ENCODE results near the gene PRKAA2. TPM values are rescaled to one million over a fixed set of nuclear protein-coding genes. Genes with fewer than 3 reads are reported as not detected.

Gene PRKAA2
- total and polyA plus RNA-seq, 9 donors: 0.81 to 5.4 (median 3.5) TPM

GRCh38 chr1:56688522-56689026 is 43.5 kb downstream of the PRKAA2 start:
- TF ChIP-seq EP300 (IDR thresholded peaks at IDR 0.05) (no peak), POLR2A (IDR thresholded peaks at IDR 0.05) (no peak), CTCF (IDR thresholded peaks at IDR 0.05) (no peak)
- no peak for DNase-seq
- H3K4me1 ChIP-seq (ENCODE audit: insufficient read depth): no peaks in the 10 kb centered on the region
- WGBS, 3 donors: 74 to 82% (median 77%) methylated on average over 3 of the region's 3 CpGs
- intact Hi-C loops (cut with DNase I): no loop called here
- no peaks in the 10 kb centered on the region for H3K9me3 ChIP-seq
- no peak overlapping the region for H3K4me3 ChIP-seq
- H3K27ac ChIP-seq: no peak overlapping the region
- H3K27me3 ChIP-seq: no peaks in the 10 kb centered on the region
- H3K36me3 ChIP-seq: no peaks in the 10 kb centered on the region

GRCh38 chr1:56696663-56697062 is 51.5 kb downstream of the PRKAA2 start:
- Histone ChIP-seq H3K4me3 (no peak overlapping the region), H3K27me3 (no peaks in the 10 kb centered on the region), H3K27ac (no peak overlapping the region), H3K9me3 (peaks cover 0 to 4% of the 10 kb centered on the region in 2 donors), H3K4me1 (ENCODE audit: insufficient read depth) (no peaks in the 10 kb centered on the region), H3K36me3 (no peaks in the 10 kb centered on the region)
- intact Hi-C loops (cut with DNase I): no loop called here
- 73 to 84% (median 81%) methylated on average over 3 of the region's 3 CpGs for whole genome bisulfite sequencing, 3 donors
- no peak for TF ChIP-seq EP300 (IDR thresholded peaks at IDR 0.05)
- TF ChIP-seq CTCF (IDR thresholded peaks at IDR 0.05): no peak
- TF ChIP-seq POLR2A (IDR thresholded peaks at IDR 0.05): no peak
- no peak for DNase-seq

GRCh38 chr1:56703747-56704146 is 58.6 kb downstream of the PRKAA2 start:
- DNase-seq: no peak

GRCh38 chr1:56707379-56707778 is 62.3 kb downstream of the PRKAA2 start:
- Histone ChIP-seq H3K27me3 (no peaks in the 10 kb centered on the region), H3K4me1 (ENCODE audit: insufficient read depth) (no peaks in the 10 kb centered on the region), H3K9me3 (no peaks in the 10 kb centered on the region), H3K4me3 (no peak overlapping the region), H3K27ac (no peak overlapping the region), H3K36me3 (no peaks in the 10 kb centered on the region)
- intact Hi-C loops (cut with DNase I): loop anchor here in 2 of 4 donors (5.0 to 10.0 kb wide), 3 partner anchors 113 to 1425 kb away; no protein-coding TSS in a partner anchor
- no peak for TF ChIP-seq CTCF (IDR thresholded peaks at IDR 0.05)
- no peak for TF ChIP-seq EP300 (IDR thresholded peaks at IDR 0.05)
- no peak for TF ChIP-seq POLR2A (IDR thresholded peaks at IDR 0.05)
- DNase-seq: no peak
- WGBS, 3 donors: 90 to 92% (median 90%) methylated on average over 4 of the region's 4 CpGs

More at GRCh38 chr1:56703747-56704146, 58.6 kb downstream of the PRKAA2 start:
- Histone ChIP-seq H3K27ac (no peak overlapping the region), H3K4me3 (no peak overlapping the region), H3K27me3 (no peaks in the 10 kb centered on the region), H3K4me1 (ENCODE audit: insufficient read depth) (no peaks in the 10 kb centered on the region), H3K36me3 (no peaks in the 10 kb centered on the region), H3K9me3 (peaks cover 0 to 4% of the 10 kb centered on the region in 2 donors)
- TF ChIP-seq EP300 (IDR thresholded peaks at IDR 0.05) (no peak), CTCF (IDR thresholded peaks at IDR 0.05) (no peak), POLR2A (IDR thresholded peaks at IDR 0.05) (no peak)
- intact Hi-C loops (cut with DNase I): loop anchor here in 1 of 4 donors (10.0 kb wide), 2 partner anchors 109 to 1419 kb away; no protein-coding TSS in a partner anchor
- 88 to 94% (median 93%) methylated on average over 1 of the region's 1 CpG for WGBS, 3 donors

Data from ovary (tissue), 9 donors.